Mucosa of descending colon (tissue), 3 donors: ENCODE measurements around the gene TTC23. TPM values are rescaled to one million over a fixed set of nuclear protein-coding genes. Genes with fewer than 3 reads are reported as not detected.

ENCODE experiments used
- ATAC-seq: fragments of 200-7000 bp; cut with Tn5 transposase; one replicate; pipeline ENCODE4 v1.9.1; 2020; ENCODE audit warnings: mild to moderate bottlenecking, moderate library complexity
- DNase-seq, 3 donors: peaks; one replicate each; pipeline ENCODE4 v3.0.0-alpha.2; 2020
- H3K36me3 ChIP-seq: fragments of 200-600 bp; one replicate; pipeline ENCODE4 v1.8.0; 2021; ENCODE audit warnings: low read depth, mild to moderate bottlenecking
- H3K4me1 ChIP-seq: fragments of 200-600 bp; one replicate; pipeline ENCODE4 v1.8.0; 2021; ENCODE audit warnings: low read depth, mild to moderate bottlenecking
- H3K4me3 ChIP-seq: fragments of 200-600 bp; one replicate; pipeline ENCODE4 v1.8.0; 2021; ENCODE audit warnings: mild to moderate bottlenecking
- H3K9me3 ChIP-seq: fragments of 200-600 bp; one replicate; pipeline ENCODE4 v1.8.0; 2021; ENCODE audit warnings: mild to moderate bottlenecking
- CTCF ChIP-seq: fragments of 200-600 bp; IDR thresholded peaks from one replicate; pipeline ENCODE4 v1.8.0; 2022; ENCODE audit warnings: antibody characterized with exemption, mild to moderate bottlenecking
- intact Hi-C, 2 donors: fragments of 100-400 bp; cut with DNase I in 1 of 2; cut with micrococcal nuclease in 1 of 2; formaldehyde crosslinking; loops; one replicate each; pipeline versions ENCODE4 v1.11.0 to v1.11.1; 2022; cut with DNase I, micrococcal nuclease
- total RNA-seq, 3 donors: library from RNA; stranded (reverse); fragmentation: NEBNext Ultra II Directional in 2 of 3; extraction: Animal tissue kit (Norgen Biotek cat#: 25700) in 2 of 3; gene quantifications; one replicate each; pipeline versions ENCODE4 v1.2.1 to v1.2.4, GENCODE V29; 2021 to 2023
- donor health status: DM: no; HTN: no; CAD: no; lungs with moderate emphysema.
- donor health status: DM: no; HTN: no; CAD: no.
- donor health status: DM: no; HTN: yes; CAD: no.

Gene TTC23
- total RNA-seq, 3 donors from 2014 or later: 17.1 to 26.8 (median 19.6) TPM

- H3K36me3 ChIP-seq: no peaks in the 10 kb centered on the region
- intact Hi-C loops: loop anchor here in 1 of 2 donors (5.0 to 10.0 kb wide), 2 partner anchors 69 to 107 kb away; no protein-coding TSS in a partner anchor
- ATAC-seq: peak; percentile 62
- TF ChIP-seq CTCF: no peak
- peaks cover 11% of the 10 kb centered on the region for H3K4me1 ChIP-seq
- DNase-seq: peak; percentile 42 to 68 (median 62)
- no peak overlapping the region for H3K4me3 ChIP-seq
- no peaks in the 10 kb centered on the region for H3K9me3 ChIP-seq
These were observed 143.7 kb downstream of the TTC23 start for GRCh38 chr15:99105514-99106341.

GRCh38 chr15:99104788-99105513 lies 144.4 kb downstream of the TTC23 start, which contains the start of gene SYNM:
SYNM (plus strand) TSS chr15:99105080; CDS start chr15:99105200, 120 bp downstream.
- TF ChIP-seq CTCF: peak; percentile 62
- H3K4me3 ChIP-seq: no peak within 1 kb of the TSS
- no peaks in the 10 kb centered on the region for H3K36me3 ChIP-seq
- peak; percentile 70 to 84 (median 71) for DNase-seq
- ATAC-seq: peak; percentile 96
- intact Hi-C loops: loop anchor here in 1 of 2 donors (5.0 to 10.0 kb wide), 2 partner anchors 70 to 107 kb away; no protein-coding TSS in a partner anchor
- peaks cover 11% of the 10 kb centered on the region for H3K4me1 ChIP-seq
- no peaks in the 10 kb centered on the region for H3K9me3 ChIP-seq

GRCh38 chr15:99103279-99103678 lies 146.1 kb downstream of the TTC23 start:
- intact Hi-C loops: loop anchor here in 1 of 2 donors (10.0 kb wide), 1 partner anchor 72 kb away; no protein-coding TSS in a partner anchor
- DNase-seq (no peak), ATAC-seq (no peak)
- no peak for TF ChIP-seq CTCF
- Histone ChIP-seq H3K4me3 (no peak overlapping the region), H3K9me3 (no peaks in the 10 kb centered on the region), H3K36me3 (no peaks in the 10 kb centered on the region), H3K4me1 (peaks cover 11% of the 10 kb centered on the region)

GRCh38 chr15:99102332-99103235 lies 146.8 kb downstream of the TTC23 start:
- no peaks in the 10 kb centered on the region for H3K9me3 ChIP-seq
- H3K4me1 ChIP-seq: peaks cover 11% of the 10 kb centered on the region
- intact Hi-C loops: loop anchor here in 1 of 2 donors (10.0 kb wide), 1 partner anchor 72 kb away; no protein-coding TSS in a partner anchor
- TF ChIP-seq CTCF: no peak
- no peak overlapping the region for H3K4me3 ChIP-seq
- no peaks in the 10 kb centered on the region for H3K36me3 ChIP-seq
- DNase-seq (no peak), ATAC-seq (no peak)

GRCh38 chr15:99101501-99101900 lies 147.9 kb downstream of the TTC23 start:
- ATAC-seq (no peak), DNase-seq (no peak)
- H3K4me3 ChIP-seq: no peak overlapping the region
- H3K4me1 ChIP-seq: peaks cover 11% of the 10 kb centered on the region
- no peak for TF ChIP-seq CTCF
- no peaks in the 10 kb centered on the region for H3K9me3 ChIP-seq
- no peaks in the 10 kb centered on the region for H3K36me3 ChIP-seq
- intact Hi-C loops: loop anchor here in 1 of 2 donors (10.0 kb wide), 1 partner anchor 73 kb away; no protein-coding TSS in a partner anchor
